Chondrocyte (in vitro differentiated cells): ENCODE measurements around the gene CIB1. TPM values are rescaled to one million over a fixed set of nuclear protein-coding genes. Genes with fewer than 3 reads are reported as not detected.

ENCODE experiments used
- DNase-seq: peaks from one replicate; pipeline ENCODE4 v3.0.0; 2021; ENCODE audit warnings: mixed read lengths, low spot score
- H3K27ac Mint-ChIP-seq: one replicate; pipeline ENCODE4 v1.8.0; 2021; ENCODE audit warnings: mild to moderate bottlenecking, moderate library complexity, mixed read lengths; ENCODE audit not compliant: unreplicated experiment
- H3K27me3 Mint-ChIP-seq: 2 replicates; pipeline ENCODE4 v1.8.0; 2021; ENCODE audit warnings: low read depth, mixed read lengths
- H3K36me3 Mint-ChIP-seq: 2 replicates; pipeline ENCODE4 v1.8.0; 2021; ENCODE audit warnings: low read depth, mixed read lengths
- H3K4me1 Mint-ChIP-seq: 2 replicates; pipeline ENCODE4 v1.8.0; 2021; ENCODE audit warnings: low read depth, mild to moderate bottlenecking, mixed read lengths
- H3K4me3 Mint-ChIP-seq: one replicate; pipeline ENCODE4 v1.8.0; 2021; ENCODE audit warnings: mild to moderate bottlenecking, moderate library complexity, mixed read lengths; ENCODE audit not compliant: unreplicated experiment
- H3K9me3 Mint-ChIP-seq: 2 replicates; pipeline ENCODE4 v1.8.0; 2021; ENCODE audit warnings: low read depth, mixed read lengths
- CTCF ChIP-seq: fragments of 200-600 bp; sonication (generic); IDR thresholded peaks from 2 replicates; pipeline ENCODE4 v1.5.0; 2021; ENCODE audit warnings: antibody characterized with exemption, mild to moderate bottlenecking, moderate library complexity
- total RNA-seq: library from RNA; stranded (reverse); gene quantifications from 3 replicates; pipeline ENCODE4 v1.2.1, GENCODE V29; 2021

Gene CIB1
- total RNA-seq, 1 donor from 2014 or later: 42.4 TPM

GRCh38 chr15:90212221-90213098 is 21.3 kb downstream of the CIB1 start:
- H3K9me3 Mint-ChIP-seq: no peaks in the 10 kb centered on the region
- no peaks in the 10 kb centered on the region for H3K27me3 Mint-ChIP-seq
- no peak for DNase-seq
- no peak overlapping the region for H3K27ac Mint-ChIP-seq
- no peak for TF ChIP-seq CTCF
- peaks cover 4% of the 10 kb centered on the region for H3K36me3 Mint-ChIP-seq
- H3K4me3 Mint-ChIP-seq: no peak overlapping the region
- peaks cover 7% of the 10 kb centered on the region for H3K4me1 Mint-ChIP-seq

GRCh38 chr15:90211440-90212143 is 22.1 kb downstream of the CIB1 start:
- no peak overlapping the region for H3K4me3 Mint-ChIP-seq
- H3K4me1 Mint-ChIP-seq: peaks cover 7% of the 10 kb centered on the region
- DNase-seq: no peak
- H3K9me3 Mint-ChIP-seq: no peaks in the 10 kb centered on the region
- H3K27ac Mint-ChIP-seq: no peak overlapping the region
- no peak for TF ChIP-seq CTCF
- peaks cover 4% of the 10 kb centered on the region for H3K36me3 Mint-ChIP-seq
- no peaks in the 10 kb centered on the region for H3K27me3 Mint-ChIP-seq

- Mint-ChIP-seq H3K36me3 (peaks cover 4% of the 10 kb centered on the region), H3K4me3 (no peak overlapping the region), H3K27ac (no peak overlapping the region), H3K4me1 (peaks cover 7% of the 10 kb centered on the region), H3K9me3 (no peaks in the 10 kb centered on the region), H3K27me3 (no peaks in the 10 kb centered on the region)
- no peak for DNase-seq
- no peak for TF ChIP-seq CTCF
Measured at GRCh38 chr15:90211009-90211408, 22.7 kb downstream of the CIB1 start.

GRCh38 chr15:90210593-90210992 is 23.1 kb downstream of the CIB1 start:
- no peak for DNase-seq
- H3K4me1 Mint-ChIP-seq: peaks cover 7% of the 10 kb centered on the region
- TF ChIP-seq CTCF: no peak
- peaks cover 4% of the 10 kb centered on the region for H3K36me3 Mint-ChIP-seq
- no peaks in the 10 kb centered on the region for H3K9me3 Mint-ChIP-seq
- H3K4me3 Mint-ChIP-seq: no peak overlapping the region
- no peak overlapping the region for H3K27ac Mint-ChIP-seq
- H3K27me3 Mint-ChIP-seq: no peaks in the 10 kb centered on the region

- no peak for TF ChIP-seq CTCF
- H3K27me3 Mint-ChIP-seq: no peaks in the 10 kb centered on the region
- no peak overlapping the region for H3K27ac Mint-ChIP-seq
- peaks cover 7% of the 10 kb centered on the region for H3K4me1 Mint-ChIP-seq
- H3K9me3 Mint-ChIP-seq: no peaks in the 10 kb centered on the region
- H3K36me3 Mint-ChIP-seq: peaks cover 4% of the 10 kb centered on the region
- H3K4me3 Mint-ChIP-seq: no peak overlapping the region
- DNase-seq: no peak
Measured at GRCh38 chr15:90209591-90209990, 24.1 kb downstream of the CIB1 start.
